IPS DF 6.9 (cell line): ENCODE data around the gene MTRF1.
"Not testable (repeated sequence)": the region's sequence is repeated elsewhere in the genome, so short reads cannot be mapped to it uniquely, and the experiment has no call there.

Experiments
- DNase-seq: peaks from one replicate; pipeline ENCODE4 v3.0.0-alpha.2; 2013; ENCODE audit warnings: low read depth, low spot score
- H3K27ac ChIP-seq: one replicate; pipeline ENCODE4 v1.5.1; 2013; ENCODE audit warnings: low read length, control low read depth
- H3K27me3 ChIP-seq: 2 replicates; pipeline ENCODE4 v1.6.1; 2013; ENCODE audit warnings: mild to moderate bottlenecking, low read length; ENCODE audit not compliant: control insufficient read depth, insufficient read depth
- H3K36me3 ChIP-seq: 2 replicates; pipeline ENCODE4 v1.6.1; 2013; ENCODE audit warnings: low read length; ENCODE audit not compliant: control insufficient read depth, insufficient read depth
- H3K4me1 ChIP-seq: 2 replicates; pipeline ENCODE4 v1.6.1; 2013; ENCODE audit warnings: low read length; ENCODE audit not compliant: control insufficient read depth, insufficient read depth
- H3K4me3 ChIP-seq: 2 replicates; pipeline ENCODE4 v1.5.1; 2013; ENCODE audit warnings: mild to moderate bottlenecking, low read length
- H3K9me3 ChIP-seq: 2 replicates; pipeline ENCODE4 v1.6.1; 2013; ENCODE audit warnings: low read length, inconsistent platforms; ENCODE audit not compliant: control insufficient read depth, insufficient read depth
- WGBS: extraction: QIAGEN DNeasy Blood & Tissue Kit; methylation state at CpG from one replicate; pipeline ENCODE4 v1.1.7; 2013; ENCODE audit warnings: mixed read lengths, missing lambda C conversion rate; ENCODE audit not compliant: insufficient read length, insufficient coverage; 5-methylcytosine and 5-hydroxymethylcytosine counted together

The MTRF1 gene

DNA sequence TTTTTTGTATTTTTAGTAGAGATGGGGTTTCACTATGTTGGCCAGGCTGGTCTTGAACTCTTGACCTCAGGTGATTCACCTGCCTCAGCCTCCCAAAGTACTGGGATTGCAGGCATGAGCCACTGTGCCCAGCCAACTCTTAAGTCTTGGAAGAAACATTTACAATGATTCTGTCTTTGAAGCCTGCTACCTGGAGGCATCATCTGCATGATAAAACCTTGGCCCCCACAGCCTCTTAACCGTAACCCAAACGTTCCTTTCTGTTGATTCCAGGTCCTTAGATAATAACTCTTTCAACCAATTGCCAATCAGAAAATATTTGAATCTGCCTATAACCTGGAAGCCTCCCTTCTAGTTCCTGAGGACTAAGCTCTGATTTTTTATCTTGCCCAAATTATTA, 15.8 kb upstream of the MTRF1 start:
- not testable (repeated sequence) for H3K4me3 ChIP-seq, H3K9me3 ChIP-seq, H3K36me3 ChIP-seq, H3K27me3 ChIP-seq, H3K4me1 ChIP-seq, H3K27ac ChIP-seq
- DNase-seq = peak; percentile 18
- no CpG with 5 or more reads among the region's 2 CpGs for WGBS

DNA sequence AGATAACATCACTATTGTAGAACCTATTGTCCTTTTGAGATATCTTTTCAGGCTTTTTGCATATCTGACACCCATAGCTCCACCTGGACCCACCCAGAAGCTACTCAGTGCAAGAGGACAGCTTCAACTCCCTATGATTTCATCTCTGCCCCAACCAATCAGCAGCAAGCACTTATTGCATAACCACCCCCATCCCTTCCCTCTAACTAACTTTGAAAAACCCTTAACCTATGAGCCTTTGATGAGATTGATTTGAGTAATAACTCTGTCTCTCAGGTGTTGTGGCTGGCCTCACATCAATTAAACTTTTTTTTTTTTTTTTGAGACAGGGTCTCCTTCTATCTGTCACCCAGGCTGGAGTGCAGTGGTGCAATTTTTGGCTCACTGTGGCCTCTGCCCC, 13.4 kb upstream of the MTRF1 start:
- H3K4me3 ChIP-seq = no peak overlapping the region
- H3K27me3 ChIP-seq = no peaks in the 10 kb centered on the region
- no peaks in the 10 kb centered on the region for H3K36me3 ChIP-seq
- no peak overlapping the region for H3K27ac ChIP-seq
- no peak for DNase-seq
- no peaks in the 10 kb centered on the region for H3K4me1 ChIP-seq
- no peaks in the 10 kb centered on the region for H3K9me3 ChIP-seq

DNA sequence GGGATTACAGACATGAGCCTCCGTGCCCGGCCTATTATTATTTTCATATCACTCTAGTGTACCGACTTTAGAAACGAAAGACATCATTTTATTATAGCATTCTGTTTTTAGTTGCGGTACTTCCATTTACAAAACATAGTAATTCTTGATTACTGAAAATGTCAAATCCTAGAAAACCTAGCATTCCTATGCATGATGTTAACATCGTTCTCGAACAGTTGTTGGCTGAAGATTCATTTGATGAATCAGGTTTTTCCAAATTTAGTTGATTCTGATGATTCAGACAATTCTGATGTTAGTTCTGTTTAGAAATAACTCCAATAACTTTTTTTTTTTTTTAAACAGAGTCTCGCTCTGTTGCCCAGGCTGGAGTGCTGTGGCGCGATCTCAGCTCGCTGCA, 11.5 kb upstream of the MTRF1 start:
- Histone ChIP-seq H3K27me3 (no peaks in the 10 kb centered on the region), H3K4me1 (no peaks in the 10 kb centered on the region), H3K27ac (no peak overlapping the region), H3K36me3 (no peaks in the 10 kb centered on the region), H3K9me3 (no peaks in the 10 kb centered on the region), H3K4me3 (no peak overlapping the region)
- no peak for DNase-seq
- no CpG with 5 or more reads among the region's 11 CpGs for WGBS

DNA sequence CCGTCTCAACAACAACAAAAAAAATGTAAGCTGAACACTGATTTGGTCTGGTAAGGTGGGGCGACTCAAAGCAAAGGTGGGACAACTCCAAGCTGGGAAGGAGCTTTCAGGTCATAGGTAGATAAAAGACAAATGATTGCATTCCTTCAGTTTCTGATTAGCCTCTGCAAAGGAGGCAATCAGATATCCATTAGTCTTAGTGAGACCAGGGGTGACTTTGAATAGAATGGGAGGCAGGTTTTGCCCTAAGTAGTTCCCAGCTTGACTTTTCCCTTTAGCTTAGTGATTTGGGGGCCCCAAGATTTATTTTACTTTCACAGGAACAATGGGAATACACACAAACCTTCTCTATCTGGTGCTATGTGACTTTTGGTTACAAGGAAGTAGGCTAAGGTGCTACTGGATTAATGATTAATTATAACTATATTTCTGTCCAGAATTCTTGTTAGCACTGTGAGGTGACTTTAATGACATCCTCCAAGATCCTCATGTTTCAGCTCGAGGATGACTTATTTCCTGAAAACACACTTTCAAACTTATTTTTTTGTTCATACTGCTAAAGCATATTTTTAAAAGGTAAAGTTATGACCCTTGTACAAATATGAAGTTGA, 10.6 kb upstream of the MTRF1 start:
- WGBS = no CpG with 5 or more reads among the region's 3 CpGs
- Histone ChIP-seq H3K36me3 (no peaks in the 10 kb centered on the region), H3K27me3 (no peaks in the 10 kb centered on the region), H3K27ac (no peak overlapping the region), H3K4me3 (no peak overlapping the region), H3K9me3 (no peaks in the 10 kb centered on the region), H3K4me1 (no peaks in the 10 kb centered on the region)
- DNase-seq = no peak

DNA sequence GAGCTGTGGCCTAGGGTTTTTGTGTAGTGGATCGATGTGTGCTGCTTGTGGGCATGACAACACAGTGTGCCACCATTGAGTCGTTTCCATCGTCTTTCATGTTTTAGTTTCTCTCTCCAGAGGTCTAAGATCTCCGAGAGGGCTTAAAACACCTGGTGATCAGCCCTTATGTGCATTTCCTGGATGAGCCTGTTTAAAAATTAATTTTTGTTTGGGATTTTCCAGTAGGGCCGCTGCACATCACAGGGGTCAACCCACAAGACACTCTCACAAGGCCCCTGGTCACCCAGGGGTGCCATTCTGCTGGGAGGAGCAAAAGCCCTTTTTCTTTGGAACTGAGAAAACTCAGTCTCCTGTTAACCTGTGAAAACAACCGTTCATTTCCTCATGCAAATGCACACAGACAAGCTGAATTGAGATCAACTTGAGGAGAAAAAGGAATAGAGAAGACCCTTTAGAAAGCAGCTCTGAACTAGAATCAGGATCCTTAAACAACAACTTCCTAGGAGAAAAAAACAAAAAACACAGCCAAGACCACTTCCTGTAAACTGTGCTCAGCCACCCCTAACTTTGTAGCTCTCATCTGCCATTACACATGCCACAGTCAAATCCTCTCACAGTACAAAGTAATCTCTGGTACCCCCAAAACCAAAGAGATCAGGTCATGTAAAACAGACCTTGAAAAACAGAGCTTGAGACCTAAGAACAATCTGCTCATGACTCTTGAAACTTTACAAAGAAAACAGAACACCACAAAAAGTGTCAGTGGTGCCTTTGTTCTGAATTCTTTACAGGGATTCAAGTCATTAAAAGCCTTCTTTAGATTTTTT, 8.3 kb upstream of the MTRF1 start:
- DNase-seq = no peak
- no peak overlapping the region for H3K27ac ChIP-seq
- H3K27me3 ChIP-seq = no peaks in the 10 kb centered on the region
- no peaks in the 10 kb centered on the region for H3K4me1 ChIP-seq
- 0 out of 2 replicates have a peak, but pooled peaks cover 2% of the 10 kb centered on the region for H3K9me3 ChIP-seq
- no CpG with 5 or more reads among the region's 6 CpGs for WGBS
- no peak overlapping the region for H3K4me3 ChIP-seq
- no peaks in the 10 kb centered on the region for H3K36me3 ChIP-seq

DNA sequence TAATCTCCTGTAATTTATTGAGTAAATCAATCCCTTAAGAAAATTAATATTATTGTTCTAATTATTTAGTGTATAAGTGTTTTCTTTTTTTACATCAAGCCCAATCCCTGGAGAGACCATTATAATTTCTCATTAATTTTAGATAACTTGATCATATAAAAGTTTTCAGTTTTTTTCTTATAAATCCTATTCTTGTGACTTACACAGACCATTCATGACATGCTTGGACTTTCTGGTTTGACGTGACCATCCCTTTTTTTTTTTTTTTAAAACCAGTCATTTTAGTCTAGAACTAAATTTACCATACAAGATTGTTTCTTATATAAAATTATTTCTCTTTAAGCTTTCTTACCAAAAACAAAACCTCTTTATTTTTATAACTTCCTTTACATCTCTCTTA, 5.4 kb upstream of the MTRF1 start:
- H3K27me3 ChIP-seq = no peaks in the 10 kb centered on the region
- no CpG with 5 or more reads among the region's 1 CpG for WGBS
- no peaks in the 10 kb centered on the region for H3K36me3 ChIP-seq
- H3K4me3 ChIP-seq = no peak overlapping the region
- H3K27ac ChIP-seq = no peak overlapping the region
- no peaks in the 10 kb centered on the region for H3K4me1 ChIP-seq
- DNase-seq = no peak
- H3K9me3 ChIP-seq = 0 out of 2 replicates have a peak, but pooled peaks cover 2% of the 10 kb centered on the region

DNA sequence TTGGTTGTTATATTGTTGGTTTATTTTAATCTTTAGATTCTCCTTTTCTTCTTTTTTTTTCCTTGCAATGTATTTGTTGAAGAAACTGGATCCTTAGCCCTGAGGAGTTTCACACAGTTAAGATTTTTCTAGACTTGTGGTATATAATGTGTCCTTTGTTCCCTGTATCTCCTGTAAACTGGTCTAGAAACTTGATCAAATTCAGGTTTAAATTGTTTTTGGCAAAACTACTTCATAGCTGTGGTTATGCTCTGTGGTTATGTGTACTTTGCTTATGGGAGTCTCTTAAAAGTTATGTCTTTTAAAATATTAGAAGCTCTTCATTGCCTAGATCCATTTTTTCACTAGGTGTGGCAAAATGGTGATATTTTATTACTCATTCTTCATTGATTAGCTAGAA, 3.7 kb upstream of the MTRF1 start:
- Histone ChIP-seq H3K36me3 (no peaks in the 10 kb centered on the region), H3K4me3 (no peak overlapping the region), H3K9me3 (0 out of 2 replicates have a peak, but pooled peaks cover 2% of the 10 kb centered on the region), H3K4me1 (no peaks in the 10 kb centered on the region), H3K27me3 (no peaks in the 10 kb centered on the region), H3K27ac (no peak overlapping the region)
- no peak for DNase-seq

DNA sequence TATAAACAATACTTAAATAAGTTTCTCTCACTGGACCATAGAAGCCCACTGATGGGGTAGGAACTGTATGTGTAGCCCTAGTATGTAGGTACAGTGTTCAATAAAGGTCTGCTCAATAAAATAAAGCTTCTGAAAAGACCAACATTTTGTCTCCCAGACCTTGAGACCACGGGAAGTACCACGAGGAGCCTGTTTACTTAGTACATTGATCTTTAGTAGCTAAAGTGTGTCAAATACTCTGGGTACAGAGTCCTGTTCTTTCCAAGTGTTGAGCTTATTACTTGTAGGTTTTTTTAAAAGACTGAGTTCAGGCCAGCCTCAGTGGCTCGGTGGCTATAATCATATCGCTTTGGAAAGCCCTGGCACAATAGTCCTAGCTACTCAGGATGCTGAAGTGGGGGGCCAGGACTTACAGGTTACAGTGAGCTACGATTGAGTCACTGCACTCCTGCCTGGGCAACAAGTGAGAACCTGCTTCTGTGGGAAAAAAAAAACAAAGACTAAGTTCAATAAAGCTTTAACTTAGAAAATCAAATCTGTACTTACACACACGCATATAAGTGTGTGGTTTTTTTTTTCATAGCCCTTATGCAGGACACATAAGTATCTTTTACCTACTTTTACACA, 3.4 kb downstream of the MTRF1 start:
- no peak overlapping the region for H3K4me3 ChIP-seq
- H3K27me3 ChIP-seq = no peaks in the 10 kb centered on the region
- no peak for DNase-seq
- no CpG with 5 or more reads among the region's 6 CpGs for WGBS
- no peaks in the 10 kb centered on the region for H3K9me3 ChIP-seq
- H3K4me1 ChIP-seq = no peaks in the 10 kb centered on the region
- no peak overlapping the region for H3K27ac ChIP-seq
- peaks cover 3% of the 10 kb centered on the region; the same call in 1 of the 2 replicates for H3K36me3 ChIP-seq

DNA sequence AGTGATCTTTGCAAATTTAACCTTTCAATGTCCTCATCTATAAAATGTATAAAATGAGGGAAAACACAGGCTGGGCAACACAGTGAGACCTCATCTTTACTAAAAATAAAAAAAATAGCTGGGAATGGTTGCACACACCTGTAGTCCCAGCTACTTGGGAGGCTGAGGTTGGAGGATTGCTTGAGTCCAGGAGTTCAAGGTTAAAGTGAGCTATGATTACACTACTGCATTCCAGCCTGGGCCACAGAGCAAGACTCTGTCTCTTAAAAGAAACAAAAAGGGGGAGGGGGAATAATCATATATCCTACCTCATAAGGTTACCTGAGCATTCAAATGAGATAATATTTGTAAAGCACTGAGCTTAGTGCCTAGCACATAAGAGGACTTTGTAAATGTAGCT, 5.8 kb downstream of the MTRF1 start:
- Histone ChIP-seq H3K4me3 (no peak overlapping the region), H3K36me3 (peaks cover 5% of the 10 kb centered on the region; the same call in 1 of the 2 replicates), H3K4me1 (no peaks in the 10 kb centered on the region), H3K27me3 (no peaks in the 10 kb centered on the region), H3K27ac (no peak overlapping the region), H3K9me3 (no peaks in the 10 kb centered on the region)
- no peak for DNase-seq

DNA sequence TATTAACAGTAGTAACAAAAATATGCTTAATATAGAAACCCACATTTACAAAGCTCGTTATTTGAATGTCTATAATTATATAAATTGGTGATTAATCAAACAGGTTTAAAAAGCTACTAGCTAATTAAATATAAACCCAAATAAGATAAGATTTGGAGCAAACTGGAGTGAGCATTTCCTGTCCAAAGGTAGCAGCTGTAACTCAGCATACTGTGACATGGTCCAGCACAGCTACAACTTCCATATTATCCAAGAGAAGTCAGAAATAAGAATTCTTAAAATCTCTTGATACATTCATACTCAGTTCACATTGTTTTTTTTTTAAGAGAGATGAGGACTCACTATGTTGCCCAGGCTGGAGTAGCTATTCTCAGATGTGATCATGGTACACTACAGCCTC, 8.5 kb downstream of the MTRF1 start:
- WGBS = no CpG with 5 or more reads among the region's 1 CpG
- no peak overlapping the region for H3K4me3 ChIP-seq
- DNase-seq = no peak
- no peaks in the 10 kb centered on the region for H3K9me3 ChIP-seq
- H3K4me1 ChIP-seq = no peaks in the 10 kb centered on the region
- no peak overlapping the region for H3K27ac ChIP-seq
- H3K36me3 ChIP-seq = peaks cover 2% of the 10 kb centered on the region; the same call in 1 of the 2 replicates
- no peaks in the 10 kb centered on the region for H3K27me3 ChIP-seq

DNA sequence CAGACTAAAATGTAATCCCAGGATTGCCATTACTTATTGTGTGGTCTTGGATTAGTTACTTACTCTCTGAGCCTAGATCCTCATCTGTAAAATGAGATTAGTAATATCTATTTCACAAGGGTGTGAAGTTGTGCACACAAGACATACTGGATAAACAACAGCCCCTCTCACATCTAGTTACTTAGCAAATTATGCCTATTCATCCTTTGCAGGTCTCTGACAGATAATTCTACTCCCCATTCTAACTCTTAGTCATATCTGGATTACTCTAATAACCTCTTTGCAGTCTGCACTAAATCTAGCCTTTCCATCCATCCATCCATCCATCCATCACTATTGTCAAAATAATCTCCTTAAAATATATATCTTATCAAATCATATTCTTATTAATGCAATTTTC, 12.4 kb downstream of the MTRF1 start:
- Histone ChIP-seq H3K9me3 (no peaks in the 10 kb centered on the region), H3K36me3 (peaks cover 2% of the 10 kb centered on the region; the same call in 1 of the 2 replicates), H3K4me1 (no peaks in the 10 kb centered on the region), H3K4me3 (no peak overlapping the region), H3K27ac (no peak overlapping the region), H3K27me3 (no peaks in the 10 kb centered on the region)
- DNase-seq = no peak
